ENCODE data around the gene CCDC88C. TPM values are rescaled to one million over a fixed set of nuclear protein-coding genes. Genes with fewer than 3 reads are reported as not detected.

Gene CCDC88C
- total and polyA plus RNA-seq, 12 donors = 1.5 to 6.5 (median 3.4) TPM

- intact Hi-C loops (cut with DNase I) = no loop called here
- DNase-seq = no peak
- Histone ChIP-seq H3K27me3 (no peaks in the 10 kb centered on the region), H3K9me3 (replicated peaks in 1 of 3) (no peaks in the 10 kb centered on the region), H3K4me3 (no peak overlapping the region), H3K27ac (no peak overlapping the region), H3K4me1 (replicated peaks in 1 of 2) (no peaks in the 10 kb centered on the region), H3K36me3 (replicated peaks in 1 of 2) (no peaks in the 10 kb centered on the region)
- WGBS, 4 donors = 89 to 94% (median 92%) methylated on average over 20 to 23 of the region's 23 CpGs
- TF ChIP-seq POLR2A (IDR thresholded peaks at IDR 0.05) = no peak
- TF ChIP-seq, protein P1, sequence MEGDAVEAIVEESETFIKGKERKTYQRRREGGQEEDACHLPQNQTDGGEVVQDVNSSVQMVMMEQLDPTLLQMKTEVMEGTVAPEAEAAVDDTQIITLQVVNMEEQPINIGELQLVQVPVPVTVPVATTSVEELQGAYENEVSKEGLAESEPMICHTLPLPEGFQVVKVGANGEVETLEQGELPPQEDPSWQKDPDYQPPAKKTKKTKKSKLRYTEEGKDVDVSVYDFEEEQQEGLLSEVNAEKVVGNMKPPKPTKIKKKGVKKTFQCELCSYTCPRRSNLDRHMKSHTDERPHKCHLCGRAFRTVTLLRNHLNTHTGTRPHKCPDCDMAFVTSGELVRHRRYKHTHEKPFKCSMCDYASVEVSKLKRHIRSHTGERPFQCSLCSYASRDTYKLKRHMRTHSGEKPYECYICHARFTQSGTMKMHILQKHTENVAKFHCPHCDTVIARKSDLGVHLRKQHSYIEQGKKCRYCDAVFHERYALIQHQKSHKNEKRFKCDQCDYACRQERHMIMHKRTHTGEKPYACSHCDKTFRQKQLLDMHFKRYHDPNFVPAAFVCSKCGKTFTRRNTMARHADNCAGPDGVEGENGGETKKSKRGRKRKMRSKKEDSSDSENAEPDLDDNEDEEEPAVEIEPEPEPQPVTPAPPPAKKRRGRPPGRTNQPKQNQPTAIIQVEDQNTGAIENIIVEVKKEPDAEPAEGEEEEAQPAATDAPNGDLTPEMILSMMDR (IDR thresholded peaks at IDR 0.05) = no peak
Observed at GRCh38 chr14:91295851-91296796, 121.5 kb downstream of the CCDC88C start.

GRCh38 chr14:91295276-91295845, 122.3 kb downstream of the CCDC88C start:
- TF ChIP-seq POLR2A (IDR thresholded peaks at IDR 0.05) = no peak
- TF ChIP-seq, protein P1 (IDR thresholded peaks at IDR 0.05) = no peak
- Histone ChIP-seq H3K4me1 (replicated peaks in 1 of 2) (no peaks in the 10 kb centered on the region), H3K36me3 (replicated peaks in 1 of 2) (no peaks in the 10 kb centered on the region), H3K9me3 (replicated peaks in 1 of 3) (no peaks in the 10 kb centered on the region), H3K27ac (no peak overlapping the region), H3K4me3 (no peak overlapping the region), H3K27me3 (no peaks in the 10 kb centered on the region)
- no peak for DNase-seq
- intact Hi-C loops (cut with DNase I) = no loop called here
- WGBS, 4 donors = 95 to 98% (median 96%) methylated on average over 11 to 17 of the region's 17 CpGs

DNA sequence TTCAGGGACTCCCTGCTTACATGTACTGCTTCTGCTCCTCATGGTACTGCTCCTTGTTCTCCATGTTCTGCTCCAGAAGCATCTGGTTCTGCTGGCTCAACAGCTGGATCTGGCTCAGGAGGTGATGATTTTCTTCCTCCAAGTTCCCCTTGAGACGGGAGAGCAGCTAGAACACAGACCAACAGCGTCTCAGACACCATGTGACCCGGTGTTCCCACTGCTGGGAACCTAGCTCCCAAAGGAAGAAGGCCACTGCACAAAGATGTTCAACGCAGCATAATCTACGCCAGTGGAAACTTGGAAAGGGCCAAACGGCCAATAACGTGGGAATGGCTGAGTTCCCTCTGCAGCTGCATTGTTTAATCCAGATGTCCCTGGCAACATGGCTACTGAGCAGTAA, 123.5 kb downstream of the CCDC88C start:
- 82 to 93% (median 83%) methylated on average over 6 to 7 of the region's 7 CpGs for WGBS, 4 donors
- Histone ChIP-seq H3K27me3 (no peaks in the 10 kb centered on the region), H3K36me3 (replicated peaks in 1 of 2) (no peaks in the 10 kb centered on the region), H3K4me3 (no peak overlapping the region), H3K27ac (no peak overlapping the region), H3K9me3 (replicated peaks in 1 of 3) (no peaks in the 10 kb centered on the region), H3K4me1 (replicated peaks in 1 of 2) (no peaks in the 10 kb centered on the region)
- intact Hi-C loops (cut with DNase I) = loop anchor here in 1 of 2 donors (5.0 kb wide), 1 partner anchor 392 kb away; no protein-coding TSS in a partner anchor
- no peak for TF ChIP-seq POLR2A (IDR thresholded peaks at IDR 0.05)
- TF ChIP-seq, protein P1 (IDR thresholded peaks at IDR 0.05) = no peak
- DNase-seq = no peak

GRCh38 chr14:91293281-91293680, 124.3 kb downstream of the CCDC88C start:
- WGBS, 4 donors = 37 to 68% (median 42%) methylated on average over 11 to 12 of the region's 12 CpGs
- Histone ChIP-seq H3K4me3 (no peak overlapping the region), H3K27ac (no peak overlapping the region), H3K36me3 (replicated peaks in 1 of 2) (no peaks in the 10 kb centered on the region), H3K9me3 (replicated peaks in 1 of 3) (no peaks in the 10 kb centered on the region), H3K4me1 (replicated peaks in 1 of 2) (no peaks in the 10 kb centered on the region), H3K27me3 (no peaks in the 10 kb centered on the region)
- TF ChIP-seq POLR2A (IDR thresholded peaks at IDR 0.05) = no peak
- TF ChIP-seq, protein P1 (IDR thresholded peaks at IDR 0.05) = no peak
- intact Hi-C loops (cut with DNase I) = loop anchor here in 1 of 2 donors (5.0 kb wide), 1 partner anchor 391 kb away; no protein-coding TSS in a partner anchor
- DNase-seq = peak in 1 of 7 donors; percentile 20
